ENCODE data around the gene MAP3K6.

- TF ChIP-seq CTCF (IDR thresholded peaks at IDR 0.05; ENCODE audit: insufficient read depth, low read length, poor library complexity, severe bottlenecking): no peak
- TF ChIP-seq EZH2phosphoT487 (conservative IDR thresholded peaks at IDR 0.05; ENCODE audit: low read length): no peak
These were observed 11.2 kb upstream of the MAP3K6 start for GRCh38 chr1:27377760-27378495.

Data from SU-DHL-6 (cell line).